CD4-positive, alpha-beta T cell treated with Interleukin-1 beta for 1 hour (primary cell): ENCODE data around the gene NRP1.
"Not testable (repeated sequence)": the region's sequence is repeated elsewhere in the genome, so short reads cannot be mapped to it uniquely, and the experiment has no call there.

Experiments
- DNase-seq, 2 donors: peaks; one replicate each; pipeline ENCODE4 v3.0.0-alpha.2; 2020 to 2022

The NRP1 gene

GRCh38 chr10:33315891-33316290 is 18.6 kb downstream of the NRP1 start:
- DNase-seq = no peak

GRCh38 chr10:33314811-33315561 is 19.5 kb downstream of the NRP1 start:
- no peak for DNase-seq

GRCh38 chr10:33311640-33312039 is 22.8 kb downstream of the NRP1 start:
- no peak for DNase-seq

- no peak for DNase-seq
Observed at GRCh38 chr10:33310853-33311252, 23.6 kb downstream of the NRP1 start.

GRCh38 chr10:33309406-33309805 is 25.1 kb downstream of the NRP1 start:
- no peak for DNase-seq

GRCh38 chr10:33307835-33308234 is 26.6 kb downstream of the NRP1 start:
- no peak for DNase-seq

- no peak for DNase-seq
Observed at GRCh38 chr10:33306701-33307519, 27.6 kb downstream of the NRP1 start.

GRCh38 chr10:33306126-33306525 is 28.3 kb downstream of the NRP1 start:
- no peak for DNase-seq

GRCh38 chr10:33304423-33305225 is 29.8 kb downstream of the NRP1 start:
- DNase-seq = no peak

- DNase-seq = no peak
Observed at GRCh38 chr10:33303988-33304387, 30.5 kb downstream of the NRP1 start.

- no peak for DNase-seq
Observed at GRCh38 chr10:33302208-33302829, 32.1 kb downstream of the NRP1 start.

- DNase-seq = no peak
Observed at GRCh38 chr10:33301097-33301789, 33.2 kb downstream of the NRP1 start.

DNA sequence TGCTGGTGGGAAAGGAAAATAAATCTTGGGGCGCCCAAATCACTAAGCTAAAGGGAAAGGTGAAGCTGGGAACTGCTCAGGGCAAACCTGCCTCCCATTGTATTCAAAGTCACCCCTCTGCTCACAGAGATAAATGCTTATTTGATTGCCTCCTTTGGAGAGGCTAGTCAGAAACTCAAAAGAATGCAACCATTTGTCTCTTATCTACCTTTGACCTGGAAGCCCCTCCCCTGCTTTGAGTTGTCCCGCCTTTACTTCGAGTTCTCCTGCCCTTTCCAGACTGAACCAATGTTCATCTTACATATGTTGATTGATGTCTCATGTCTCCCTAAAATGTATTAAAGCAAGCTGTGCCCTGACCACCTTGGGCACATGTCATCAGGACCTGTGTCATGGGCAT is 33.9 kb downstream of the NRP1 start:
- not testable (repeated sequence) for DNase-seq

- no peak for DNase-seq
Observed at GRCh38 chr10:33298893-33299292, 35.6 kb downstream of the NRP1 start.

- DNase-seq = no peak
Observed at GRCh38 chr10:33298110-33298509, 36.4 kb downstream of the NRP1 start.

GRCh38 chr10:33295851-33296250 is 38.6 kb downstream of the NRP1 start:
- no peak for DNase-seq

GRCh38 chr10:33293531-33294170 is 40.8 kb downstream of the NRP1 start:
- no peak for DNase-seq

- DNase-seq = no peak
Observed at GRCh38 chr10:33293076-33293475, 41.4 kb downstream of the NRP1 start.

GRCh38 chr10:33291053-33291592 is 43.3 kb downstream of the NRP1 start:
- DNase-seq = no peak

- no peak for DNase-seq
Observed at GRCh38 chr10:33290321-33291052, 44.0 kb downstream of the NRP1 start.

- no peak for DNase-seq
Observed at GRCh38 chr10:33289776-33290175, 44.7 kb downstream of the NRP1 start.
